ENCODE results near the gene PTPRM. TPM values are rescaled to one million over a fixed set of nuclear protein-coding genes. Genes with fewer than 3 reads are reported as not detected.

Gene PTPRM
- total RNA-seq, 1 donor from 2014 or later, result 13.9 TPM

GRCh38 chr18:7626175-7626921, 59.2 kb downstream of the PTPRM start:
- Histone ChIP-seq H3K27me3 (no peaks in the 10 kb centered on the region), H4K20me1 (ENCODE audit: low read depth) (no peaks in the 10 kb centered on the region), H3K27ac (no peak overlapping the region), H3K9ac (no peak overlapping the region), H3K4me1 (peaks cover 10% of the 10 kb centered on the region), H2AFZ (replicated peaks) (no peak overlapping the region), H3K9me3 (ENCODE audit: low read depth) (no peaks in the 10 kb centered on the region), H3K4me3 (no peak overlapping the region), H3K4me2 (no peak overlapping the region), H3K36me3 (no peaks in the 10 kb centered on the region), H3K79me2 (ENCODE audit: low read depth) (no peaks in the 10 kb centered on the region), H3F3A (ENCODE audit: low read depth) (no peaks in the 10 kb centered on the region)
- TF ChIP-seq EZH2 (IDR thresholded peaks at IDR 0.05) (no peak), EZH2phosphoT487 (IDR thresholded peaks at IDR 0.05) (no peak), CTCF (IDR thresholded peaks at IDR 0.05) (no peak)
- no peak for DNase-seq (ENCODE audit: low spot score)
- Mint-ChIP-seq H3K9me3 (no peaks in the 10 kb centered on the region), H3K27me3 (ENCODE audit: insufficient read depth, low read depth) (peaks cover 4% of the 10 kb centered on the region), H3K4me3 (no peak overlapping the region), H3K36me3 (no peaks in the 10 kb centered on the region), H3K4me1 (no peaks in the 10 kb centered on the region), H3K27ac (no peak overlapping the region)

- TF ChIP-seq EZH2phosphoT487 (IDR thresholded peaks at IDR 0.05) (no peak), EZH2 (IDR thresholded peaks at IDR 0.05) (no peak), CTCF (IDR thresholded peaks at IDR 0.05) (no peak)
- Histone ChIP-seq H3K4me1 (peaks cover 10% of the 10 kb centered on the region), H3K9me3 (ENCODE audit: low read depth) (no peaks in the 10 kb centered on the region), H3K4me3 (no peak overlapping the region), H3K27me3 (no peaks in the 10 kb centered on the region), H3K9ac (no peak overlapping the region), H2AFZ (replicated peaks) (no peak overlapping the region), H3K79me2 (ENCODE audit: low read depth) (no peaks in the 10 kb centered on the region), H3K36me3 (no peaks in the 10 kb centered on the region), H3F3A (ENCODE audit: low read depth) (no peaks in the 10 kb centered on the region), H3K4me2 (no peak overlapping the region), H3K27ac (no peak overlapping the region), H4K20me1 (ENCODE audit: low read depth) (no peaks in the 10 kb centered on the region)
- DNase-seq (ENCODE audit: low spot score), result no peak
- Mint-ChIP-seq H3K27ac (no peak overlapping the region), H3K4me3 (no peak overlapping the region), H3K36me3 (no peaks in the 10 kb centered on the region), H3K27me3 (ENCODE audit: insufficient read depth, low read depth) (peaks cover 4% of the 10 kb centered on the region), H3K9me3 (no peaks in the 10 kb centered on the region), H3K4me1 (no peaks in the 10 kb centered on the region)
Measured at GRCh38 chr18:7626922-7627440, 59.9 kb downstream of the PTPRM start.

GRCh38 chr18:7629416-7629815, 62.3 kb downstream of the PTPRM start:
- H3K27ac ChIP-seq, result no peak overlapping the region
- no peak overlapping the region for H3K4me2 ChIP-seq
- H3K27me3 Mint-ChIP-seq (ENCODE audit: insufficient read depth, low read depth), result peaks cover 4% of the 10 kb centered on the region
- no peak for TF ChIP-seq EZH2phosphoT487 (IDR thresholded peaks at IDR 0.05)
- H3K36me3 ChIP-seq, result no peaks in the 10 kb centered on the region
- H3K9me3 Mint-ChIP-seq, result no peaks in the 10 kb centered on the region
- no peak overlapping the region for H2AFZ ChIP-seq (replicated peaks)
- H3K9ac ChIP-seq, result no peak overlapping the region
- H3K4me3 Mint-ChIP-seq, result no peak overlapping the region
- no peaks in the 10 kb centered on the region for H3K79me2 ChIP-seq (ENCODE audit: low read depth)
- H3K9me3 ChIP-seq (ENCODE audit: low read depth), result no peaks in the 10 kb centered on the region
- peaks cover 4% of the 10 kb centered on the region for H3K4me1 ChIP-seq
- H3K27me3 ChIP-seq, result no peaks in the 10 kb centered on the region
- peaks cover 11% of the 10 kb centered on the region for H3K4me1 Mint-ChIP-seq
- no peak overlapping the region for H3K4me3 ChIP-seq
- no peaks in the 10 kb centered on the region for H3K36me3 Mint-ChIP-seq
- no peak for DNase-seq (ENCODE audit: low spot score)
- no peaks in the 10 kb centered on the region for H4K20me1 ChIP-seq (ENCODE audit: low read depth)
- no peak overlapping the region for H3K27ac Mint-ChIP-seq
- H3F3A ChIP-seq (ENCODE audit: low read depth), result no peaks in the 10 kb centered on the region

Data from neural progenitor cell (in vitro differentiated cells).